ENCODE measurements around the gene COL4A2.

Gene COL4A2

DNA sequence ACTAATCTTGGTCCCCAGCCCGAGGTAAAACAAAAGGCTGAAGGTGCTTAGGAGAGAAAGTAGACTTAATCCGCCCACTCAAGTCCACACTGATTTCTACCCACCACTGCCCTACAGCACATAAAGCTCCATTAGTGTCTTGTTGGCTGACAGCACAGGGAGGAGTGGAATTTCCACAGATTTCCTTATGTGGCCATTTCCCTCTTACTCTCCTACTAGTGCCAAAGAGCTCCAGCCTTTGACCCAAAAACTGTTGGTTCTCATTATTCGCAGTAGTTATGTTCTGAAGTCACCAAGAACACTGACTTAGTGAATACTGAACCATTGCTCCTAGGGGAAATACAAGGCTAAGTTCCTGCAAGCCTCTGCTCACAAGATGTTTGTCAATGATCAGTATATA, 193.3 kb downstream of the COL4A2 start:
- TF ChIP-seq ZNF384 (IDR thresholded peaks at IDR 0.05): no peak
- no peak for TF ChIP-seq TARDBP (IDR thresholded peaks at IDR 0.05)
- TF ChIP-seq, protein P1, sequence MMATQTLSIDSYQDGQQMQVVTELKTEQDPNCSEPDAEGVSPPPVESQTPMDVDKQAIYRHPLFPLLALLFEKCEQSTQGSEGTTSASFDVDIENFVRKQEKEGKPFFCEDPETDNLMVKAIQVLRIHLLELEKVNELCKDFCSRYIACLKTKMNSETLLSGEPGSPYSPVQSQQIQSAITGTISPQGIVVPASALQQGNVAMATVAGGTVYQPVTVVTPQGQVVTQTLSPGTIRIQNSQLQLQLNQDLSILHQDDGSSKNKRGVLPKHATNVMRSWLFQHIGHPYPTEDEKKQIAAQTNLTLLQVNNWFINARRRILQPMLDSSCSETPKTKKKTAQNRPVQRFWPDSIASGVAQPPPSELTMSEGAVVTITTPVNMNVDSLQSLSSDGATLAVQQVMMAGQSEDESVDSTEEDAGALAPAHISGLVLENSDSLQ (IDR thresholded peaks at IDR 0.05): no peak
- no peak for TF ChIP-seq FOXM1 (IDR thresholded peaks at IDR 0.05; ENCODE audit: borderline replicate concordance)
- TF ChIP-seq FOXA1 (IDR thresholded peaks at IDR 0.05): no peak
- TF ChIP-seq NFRKB (IDR thresholded peaks at IDR 0.05): no peak
- TF ChIP-seq ELF4 (IDR thresholded peaks at IDR 0.05): no peak
- no peak for TF ChIP-seq ARNT (IDR thresholded peaks at IDR 0.05)
- ChIA-PET CTCF (no interaction called here), POLR2A (no interaction called here)
- no peak for DNase-seq (ENCODE audit: extremely low spot score)

DNA sequence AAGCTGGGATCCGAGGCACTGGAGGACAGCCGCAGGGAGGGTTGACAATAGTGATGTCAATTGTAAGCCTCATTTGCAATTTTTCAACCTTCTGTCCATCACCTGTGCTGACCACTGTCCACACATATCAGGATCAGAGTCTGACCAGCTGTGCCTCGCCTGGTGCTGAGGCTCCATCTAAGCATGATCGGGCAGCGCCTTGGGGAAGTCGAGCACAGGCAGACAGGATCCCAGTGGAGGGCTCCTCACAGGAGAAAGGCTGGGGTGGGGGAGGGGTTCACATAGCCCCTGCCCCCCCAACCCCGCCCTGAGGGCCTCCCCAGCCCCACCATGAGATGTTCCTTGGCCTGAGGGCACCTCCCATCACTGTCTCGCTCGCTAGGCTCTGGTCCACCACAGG, 194.1 kb downstream of the COL4A2 start:
- TF ChIP-seq FOXA1 (IDR thresholded peaks at IDR 0.05) (no peak), ELF4 (IDR thresholded peaks at IDR 0.05) (no peak), TARDBP (IDR thresholded peaks at IDR 0.05) (no peak), L3MBTL2 (conservative IDR thresholded peaks at IDR 0.05) (no peak), ZNF384 (IDR thresholded peaks at IDR 0.05) (no peak), SUZ12 (IDR thresholded peaks at IDR 0.05) (no peak), HDGF (IDR thresholded peaks at IDR 0.05; ENCODE audit: borderline replicate concordance) (no peak), SP1 (IDR thresholded peaks at IDR 0.05) (no peak), NFRKB (IDR thresholded peaks at IDR 0.05) (no peak), FOXM1 (IDR thresholded peaks at IDR 0.05; ENCODE audit: borderline replicate concordance) (no peak), ARNT (IDR thresholded peaks at IDR 0.05) (no peak), FOXK2 (IDR thresholded peaks at IDR 0.05) (no peak), CTBP1 (IDR thresholded peaks at IDR 0.05; ENCODE audit: borderline replicate concordance) (no peak), LEF1 (IDR thresholded peaks at IDR 0.05; ENCODE audit: borderline replicate concordance) (no peak), BHLHE40 (IDR thresholded peaks at IDR 0.05; ENCODE audit: borderline replicate concordance) (no peak)
- TF ChIP-seq, protein P1 (IDR thresholded peaks at IDR 0.05): no peak
- CTCF ChIA-PET: no interaction called here
- DNase-seq (ENCODE audit: extremely low spot score): no peak
- POLR2A ChIA-PET: no interaction called here

DNA sequence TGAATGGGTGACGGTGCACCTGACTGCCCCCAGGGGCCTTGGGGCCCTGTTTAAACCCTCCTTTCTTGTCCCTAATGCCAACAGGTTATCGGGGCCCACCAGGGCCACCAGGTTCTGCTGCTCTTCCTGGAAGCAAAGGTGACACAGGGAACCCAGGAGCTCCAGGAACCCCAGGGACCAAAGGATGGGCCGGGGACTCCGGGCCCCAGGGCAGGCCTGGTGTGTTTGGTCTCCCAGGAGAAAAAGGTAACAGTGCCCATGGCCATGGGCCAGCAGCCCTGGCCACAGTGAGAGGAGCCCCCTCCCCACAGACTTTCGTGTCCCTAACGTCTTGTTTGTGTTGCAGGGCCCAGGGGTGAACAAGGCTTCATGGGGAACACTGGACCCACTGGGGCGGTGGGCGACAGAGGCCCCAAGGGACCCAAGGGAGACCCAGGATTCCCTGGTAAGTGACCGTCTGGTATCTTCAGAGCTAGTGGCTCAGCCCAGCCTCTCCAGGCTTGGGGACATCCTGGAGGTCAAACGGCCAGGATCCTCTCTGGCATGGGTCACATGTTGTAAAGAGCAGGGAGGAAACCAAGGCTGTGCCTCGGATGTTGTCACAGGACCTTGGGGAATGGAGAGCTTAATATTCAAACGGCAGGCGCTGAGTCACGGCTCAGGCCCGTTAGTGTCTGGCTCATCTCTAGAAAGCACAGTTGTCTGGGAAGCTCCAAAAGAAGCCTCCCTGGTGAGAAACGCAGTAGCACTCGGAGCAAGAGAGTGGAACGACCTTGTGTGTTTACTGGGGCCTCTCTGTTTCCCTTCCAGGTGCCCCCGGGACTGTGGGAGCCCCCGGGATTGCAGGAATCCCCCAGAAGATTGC, 196.2 kb downstream of the COL4A2 start:
- POLR2A ChIA-PET: no interaction called here
- no peak for TF ChIP-seq FOXA1 (IDR thresholded peaks at IDR 0.05)
- no peak for DNase-seq (ENCODE audit: extremely low spot score)
- CTCF ChIA-PET: no interaction called here

DNA sequence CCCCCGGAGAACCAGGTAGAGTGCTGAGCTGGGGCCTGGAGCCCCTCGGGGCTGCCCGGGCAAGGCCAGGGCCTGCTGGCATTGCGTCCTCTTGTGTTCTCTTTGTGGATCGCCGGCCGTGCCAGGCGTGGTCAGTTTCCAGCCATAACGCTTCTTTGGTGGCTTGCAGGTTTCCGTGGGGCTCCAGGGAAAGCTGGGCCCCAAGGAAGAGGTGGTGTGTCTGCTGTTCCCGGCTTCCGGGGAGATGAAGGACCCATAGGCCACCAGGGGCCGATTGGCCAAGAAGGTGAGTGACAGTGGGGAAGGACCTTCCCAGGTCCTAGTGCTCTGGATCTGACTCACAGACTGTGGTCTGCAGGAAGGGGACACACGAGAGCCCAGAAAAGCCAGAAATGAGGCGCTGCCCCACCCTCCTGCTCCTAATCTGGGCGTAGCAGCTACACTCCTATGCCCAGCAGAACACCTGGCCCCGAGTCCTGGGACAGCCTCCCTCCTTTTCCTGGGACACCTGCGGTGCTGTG, 197.0 kb downstream of the COL4A2 start:
- ChIA-PET POLR2A (no interaction called here), CTCF (interaction anchor here (0.6 kb wide), 1 partner anchor 58 kb away, joined by 3 read pairs; the partner anchor contains the start of gene RAB20)
- no peak for TF ChIP-seq NFRKB (IDR thresholded peaks at IDR 0.05)
- TF ChIP-seq, protein P1 (IDR thresholded peaks at IDR 0.05): no peak
- TF ChIP-seq ZNF384 (IDR thresholded peaks at IDR 0.05): no peak
- TF ChIP-seq FOXK2 (IDR thresholded peaks at IDR 0.05): no peak
- no peak for DNase-seq (ENCODE audit: extremely low spot score)

DNA sequence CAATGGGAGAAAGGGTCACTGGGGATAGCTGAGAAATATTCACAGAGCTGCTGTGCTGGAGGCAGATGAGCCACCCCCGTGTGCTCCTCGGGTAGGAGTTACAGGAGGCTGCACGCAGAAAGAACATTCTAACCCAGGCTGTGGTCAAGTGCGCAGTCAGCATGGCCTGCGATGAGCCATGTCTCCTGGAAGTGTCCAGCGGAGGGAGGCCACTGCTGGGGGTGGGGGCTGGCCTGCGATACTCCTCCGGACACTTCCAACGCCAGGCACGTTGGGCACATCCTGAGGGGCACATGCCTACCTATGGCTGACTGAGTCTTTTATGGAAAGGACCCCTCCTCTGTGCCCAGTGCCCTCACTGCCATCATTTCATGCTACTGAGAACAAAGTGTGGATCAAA, 198.5 kb downstream of the COL4A2 start:
- POLR2A ChIA-PET: no interaction called here
- CTCF ChIA-PET: no interaction called here
- TF ChIP-seq ZNF384 (IDR thresholded peaks at IDR 0.05): no peak
- TF ChIP-seq FOXM1 (IDR thresholded peaks at IDR 0.05; ENCODE audit: borderline replicate concordance): no peak
- TF ChIP-seq HDGF (IDR thresholded peaks at IDR 0.05; ENCODE audit: borderline replicate concordance): no peak
- TF ChIP-seq NFRKB (IDR thresholded peaks at IDR 0.05): no peak
- TF ChIP-seq FOXK2 (IDR thresholded peaks at IDR 0.05): no peak
- no peak for TF ChIP-seq TARDBP (IDR thresholded peaks at IDR 0.05)
- TF ChIP-seq ELF4 (IDR thresholded peaks at IDR 0.05): no peak
- TF ChIP-seq L3MBTL2 (conservative IDR thresholded peaks at IDR 0.05): no peak
- no peak for DNase-seq (ENCODE audit: extremely low spot score)

DNA sequence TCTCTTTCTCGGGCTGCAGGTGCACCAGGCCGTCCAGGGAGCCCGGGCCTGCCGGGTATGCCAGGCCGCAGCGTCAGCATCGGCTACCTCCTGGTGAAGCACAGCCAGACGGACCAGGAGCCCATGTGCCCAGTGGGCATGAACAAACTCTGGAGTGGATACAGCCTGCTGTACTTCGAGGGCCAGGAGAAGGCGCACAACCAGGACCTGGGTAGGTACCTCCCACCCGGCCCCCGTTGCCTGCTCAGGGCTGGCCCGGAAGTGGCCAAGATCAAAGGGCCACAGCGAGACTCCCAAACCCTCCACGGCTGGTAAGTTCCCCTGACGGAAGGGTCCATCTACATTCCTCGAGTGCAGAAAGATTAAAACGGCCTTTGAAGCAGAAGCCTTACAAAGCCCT, 199.3 kb downstream of the COL4A2 start:
- TF ChIP-seq ARNT (IDR thresholded peaks at IDR 0.05) (no peak), SUZ12 (IDR thresholded peaks at IDR 0.05) (no peak), ELF4 (IDR thresholded peaks at IDR 0.05) (no peak), LEF1 (IDR thresholded peaks at IDR 0.05; ENCODE audit: borderline replicate concordance) (no peak), CTBP1 (IDR thresholded peaks at IDR 0.05; ENCODE audit: borderline replicate concordance) (no peak), TARDBP (IDR thresholded peaks at IDR 0.05) (no peak), SP1 (IDR thresholded peaks at IDR 0.05) (no peak), ZNF384 (IDR thresholded peaks at IDR 0.05) (no peak), L3MBTL2 (conservative IDR thresholded peaks at IDR 0.05) (no peak), BHLHE40 (IDR thresholded peaks at IDR 0.05; ENCODE audit: borderline replicate concordance) (no peak), FOXA1 (IDR thresholded peaks at IDR 0.05) (no peak)
- TF ChIP-seq, protein P1 (IDR thresholded peaks at IDR 0.05): no peak
- ChIA-PET CTCF (no interaction called here), POLR2A (no interaction called here)
- DNase-seq (ENCODE audit: extremely low spot score): no peak
